GM12872 (cell line): Measurements from ENCODE around the gene FGF11.

Experiments used
- TF ChIP-seq, protein P1 (sequence below): IDR thresholded peaks from 3 replicates; pipeline ENCODE4 v1.5.1; 2011; ENCODE audit warnings: low read depth, mild to moderate bottlenecking, low read length, moderate library complexity; ENCODE audit not compliant: insufficient read depth

Gene FGF11

GRCh38 chr17:7460850-7461660 is 21.7 kb downstream of the FGF11 start:
- TF ChIP-seq, protein P1, sequence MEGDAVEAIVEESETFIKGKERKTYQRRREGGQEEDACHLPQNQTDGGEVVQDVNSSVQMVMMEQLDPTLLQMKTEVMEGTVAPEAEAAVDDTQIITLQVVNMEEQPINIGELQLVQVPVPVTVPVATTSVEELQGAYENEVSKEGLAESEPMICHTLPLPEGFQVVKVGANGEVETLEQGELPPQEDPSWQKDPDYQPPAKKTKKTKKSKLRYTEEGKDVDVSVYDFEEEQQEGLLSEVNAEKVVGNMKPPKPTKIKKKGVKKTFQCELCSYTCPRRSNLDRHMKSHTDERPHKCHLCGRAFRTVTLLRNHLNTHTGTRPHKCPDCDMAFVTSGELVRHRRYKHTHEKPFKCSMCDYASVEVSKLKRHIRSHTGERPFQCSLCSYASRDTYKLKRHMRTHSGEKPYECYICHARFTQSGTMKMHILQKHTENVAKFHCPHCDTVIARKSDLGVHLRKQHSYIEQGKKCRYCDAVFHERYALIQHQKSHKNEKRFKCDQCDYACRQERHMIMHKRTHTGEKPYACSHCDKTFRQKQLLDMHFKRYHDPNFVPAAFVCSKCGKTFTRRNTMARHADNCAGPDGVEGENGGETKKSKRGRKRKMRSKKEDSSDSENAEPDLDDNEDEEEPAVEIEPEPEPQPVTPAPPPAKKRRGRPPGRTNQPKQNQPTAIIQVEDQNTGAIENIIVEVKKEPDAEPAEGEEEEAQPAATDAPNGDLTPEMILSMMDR: no peak

DNA sequence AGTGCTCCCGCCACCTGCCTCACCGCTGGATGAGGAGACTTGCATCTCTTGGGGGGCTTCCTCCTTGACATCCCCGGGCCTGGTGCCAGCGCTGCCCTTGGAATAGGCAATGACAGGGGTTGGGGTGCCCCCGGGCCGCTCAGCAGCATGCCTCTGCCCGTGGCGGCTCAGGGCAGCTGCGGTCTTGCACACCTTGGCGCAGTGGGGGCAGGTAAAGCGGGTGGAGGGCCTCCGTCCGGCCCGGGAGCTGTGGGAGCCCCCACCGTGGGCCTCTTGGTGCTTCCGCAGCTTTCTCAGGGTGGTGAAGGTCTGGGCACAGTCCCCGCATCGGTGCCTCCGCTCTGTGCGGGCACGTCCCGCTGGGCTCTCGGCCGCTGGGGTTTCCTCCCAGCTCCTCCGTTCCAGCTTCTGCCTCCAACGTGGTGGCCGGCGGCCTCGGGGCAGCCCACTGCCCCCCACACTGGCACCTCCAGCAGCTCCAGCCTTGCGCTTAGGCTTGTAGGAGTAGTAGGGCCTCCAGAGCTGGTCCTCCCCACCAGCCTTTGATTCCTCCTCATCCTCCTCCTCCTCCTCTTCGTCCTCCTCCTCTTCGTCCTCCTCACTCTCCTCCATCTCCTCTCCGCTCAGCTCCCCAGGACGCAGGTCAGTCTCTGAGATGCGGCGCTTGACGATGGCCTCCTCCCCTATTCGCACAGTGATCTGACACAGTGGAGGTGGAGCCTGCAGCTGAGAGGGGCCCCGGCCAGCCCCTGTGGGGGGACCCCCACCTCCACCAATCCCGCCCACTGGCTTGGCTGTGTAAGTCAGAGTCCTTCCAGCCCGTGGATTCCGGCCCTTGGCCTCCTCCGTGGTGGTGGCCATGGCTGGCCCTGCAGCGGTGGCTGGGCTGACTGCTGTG is 23.4 kb downstream of the FGF11 start:
- TF ChIP-seq, protein P1: no peak

DNA sequence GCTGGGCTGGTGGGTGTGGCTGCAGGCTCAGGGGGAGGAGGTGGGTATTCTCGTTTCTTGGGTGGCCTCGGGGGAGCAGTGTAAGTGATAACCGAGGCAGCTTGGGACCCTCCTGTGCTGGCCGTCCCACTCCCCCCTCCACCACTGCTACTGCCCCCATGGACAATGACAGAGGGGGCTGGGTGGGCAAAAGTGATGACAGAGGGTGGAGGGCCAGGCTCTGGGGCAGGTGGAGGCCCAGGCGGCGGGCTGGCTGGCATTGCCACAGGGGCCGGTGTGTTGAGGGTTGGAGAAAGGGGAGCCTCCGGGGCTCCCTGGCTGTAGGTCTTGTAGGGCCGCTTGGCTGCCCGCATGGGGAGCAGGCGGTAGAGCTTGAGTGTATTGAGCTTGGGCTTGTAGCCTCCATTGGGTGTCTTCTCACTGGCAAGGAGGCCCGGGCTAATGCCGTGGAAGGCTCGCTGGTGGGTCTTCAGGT is 24.1 kb downstream of the FGF11 start:
- TF ChIP-seq, protein P1: no peak

GRCh38 chr17:7464081-7464480 is 24.8 kb downstream of the FGF11 start:
- TF ChIP-seq, protein P1: no peak

GRCh38 chr17:7465597-7466275 is 26.4 kb downstream of the FGF11 start:
- TF ChIP-seq, protein P1: no peak

- TF ChIP-seq, protein P1: no peak
Measured at GRCh38 chr17:7466318-7466638, 27.0 kb downstream of the FGF11 start.
